Measurements from ENCODE around the gene TSACC. TPM values are rescaled to one million over a fixed set of nuclear protein-coding genes. Genes with fewer than 3 reads are reported as not detected.

Gene TSACC
- total and polyA plus RNA-seq, 8 donors, result 0.98 TPM; not detected in 7

- intact Hi-C loops (cut with DNase I; ENCODE audit: low total_unique reads), result no loop called here
- H3K9me3 ChIP-seq, result no peaks in the 10 kb centered on the region
- H3K4me3 ChIP-seq, result no peak overlapping the region
- H3K4me1 ChIP-seq, result peaks cover 0 to 10% (median 8%) of the 10 kb centered on the region in 4 donors
- 92 to 96% (median 94%) methylated on average over 3 of the region's 3 CpGs for WGBS, 5 donors
- peaks cover 0 to 65% (median 19%) of the 10 kb centered on the region in 3 donors for H3K27me3 ChIP-seq
- TF ChIP-seq POLR2AphosphoS5 (IDR thresholded peaks at IDR 0.05) (no peak), EP300 (IDR thresholded peaks at IDR 0.05) (no peak), POLR2A (IDR thresholded peaks at IDR 0.05) (no peak), CTCF (IDR thresholded peaks at IDR 0.05) (no peak)
- H3K27ac ChIP-seq, result no peak overlapping the region
- H3K36me3 ChIP-seq, result no peaks in the 10 kb centered on the region
- no peak for DNase-seq
These were observed 20.9 kb downstream of the TSACC start for GRCh38 chr1:156359249-156359648.

- 23 to 36% (median 27%) methylated on average over 6 of the region's 6 CpGs for WGBS, 5 donors
- no peak for DNase-seq
- no peak overlapping the region for H3K27ac ChIP-seq
- no peak overlapping the region for H3K4me3 ChIP-seq
- H3K4me1 ChIP-seq, result peaks cover 0 to 10% (median 8%) of the 10 kb centered on the region in 4 donors
- intact Hi-C loops (cut with DNase I; ENCODE audit: low total_unique reads), result no loop called here
- H3K36me3 ChIP-seq, result no peaks in the 10 kb centered on the region
- H3K27me3 ChIP-seq, result peaks cover 0 to 71% (median 19%) of the 10 kb centered on the region in 3 donors
- TF ChIP-seq EP300 (IDR thresholded peaks at IDR 0.05) (no peak), POLR2AphosphoS5 (IDR thresholded peaks at IDR 0.05) (no peak), CTCF (IDR thresholded peaks at IDR 0.05) (no peak), POLR2A (IDR thresholded peaks at IDR 0.05) (no peak)
- no peaks in the 10 kb centered on the region for H3K9me3 ChIP-seq
These were observed 21.6 kb downstream of the TSACC start for GRCh38 chr1:156359973-156360372.

GRCh38 chr1:156360534-156360933 lies 22.2 kb downstream of the TSACC start:
- no peaks in the 10 kb centered on the region for H3K9me3 ChIP-seq
- H3K27me3 ChIP-seq, result peaks cover 0 to 69% (median 19%) of the 10 kb centered on the region in 3 donors
- DNase-seq, result no peak
- H3K36me3 ChIP-seq, result no peaks in the 10 kb centered on the region
- H3K4me1 ChIP-seq, result peaks cover 0 to 10% (median 8%) of the 10 kb centered on the region in 4 donors
- TF ChIP-seq EP300 (IDR thresholded peaks at IDR 0.05), result no peak
- no peak for TF ChIP-seq POLR2AphosphoS5 (IDR thresholded peaks at IDR 0.05)
- no peak for TF ChIP-seq POLR2A (IDR thresholded peaks at IDR 0.05)
- TF ChIP-seq CTCF (IDR thresholded peaks at IDR 0.05), result no peak
- intact Hi-C loops (cut with DNase I; ENCODE audit: low total_unique reads), result no loop called here
- WGBS, 5 donors, result 82 to 92% (median 89%) methylated on average over 11 of the region's 11 CpGs
- H3K27ac ChIP-seq, result no peak overlapping the region
- H3K4me3 ChIP-seq, result no peak overlapping the region

- Histone ChIP-seq H3K27ac (no peak overlapping the region), H3K4me3 (no peak overlapping the region), H3K9me3 (no peaks in the 10 kb centered on the region), H3K27me3 (peaks cover 3 to 75% (median 15%) of the 10 kb centered on the region in 3 donors), H3K36me3 (no peaks in the 10 kb centered on the region), H3K4me1 (peaks cover 7 to 19% (median 14%) of the 10 kb centered on the region in 4 donors)
- intact Hi-C loops (cut with DNase I; ENCODE audit: low total_unique reads), result no loop called here
- TF ChIP-seq POLR2A (IDR thresholded peaks at IDR 0.05) (no peak), CTCF (IDR thresholded peaks at IDR 0.05) (no peak), EP300 (IDR thresholded peaks at IDR 0.05) (no peak), POLR2AphosphoS5 (IDR thresholded peaks at IDR 0.05) (no peak)
- no peak for DNase-seq
These were observed 27.4 kb downstream of the TSACC start for GRCh38 chr1:156365754-156366153.

All from stomach (tissue), 9 donors.